IMR-90 (cell line): ENCODE data around the gene GUCY1A2. TPM values are rescaled to one million over a fixed set of nuclear protein-coding genes. Genes with fewer than 3 reads are reported as not detected.
A peak's percentile ranks its signal among the peaks of the same experiment; 100 is the strongest.

Experiments
- ATAC-seq: fragments of 200-7000 bp; cut with Tn5 transposase; 2 replicates; pipeline ENCODE4 v1.9.1; 2020; ENCODE audit warnings: low read depth, mild to moderate bottlenecking, moderate library complexity
- BruUV-seq: library from RNA; stranded (reverse); fragments of 400-500 nt; replicated peaks from 2 replicates; lab custom pipeline; 2021; lab: Mats Ljungman, UMichigan
- CTCF ChIA-PET: fragments of 300-600 bp; formaldehyde crosslinking; extraction: SDS; loops from one replicate; lab custom pipeline; 2021; ENCODE audit warnings: antibody characterized with exemption; lab: Yijun Ruan, JAX
- POLR2A ChIA-PET: fragments of 300-600 bp; sonication (Branson Sonifier 250); formaldehyde crosslinking; loops from one replicate; lab custom pipeline; 2022; ENCODE audit warnings: antibody characterized with exemption; ENCODE audit not compliant: unreplicated experiment; lab: Charles Lee
- DNase-seq: peaks from one replicate; pipeline ENCODE4 v3.0.0; 2013
- H2AFZ ChIP-seq: replicated peaks from 2 replicates; pipeline ENCODE3; 2013; ENCODE audit warnings: low read length, mild to moderate bottlenecking; ENCODE audit not compliant: poor library complexity
- H2AK5ac ChIP-seq: 2 replicates; pipeline ENCODE4 v1.6.1; 2013; ENCODE audit warnings: low read depth, low read length, inconsistent platforms
- H2AK9ac ChIP-seq: replicated peaks from 2 replicates; pipeline ENCODE3; 2013; ENCODE audit warnings: mild to moderate bottlenecking, low read depth, low read length, moderate library complexity; ENCODE audit not compliant: poor library complexity
- H2BK120ac ChIP-seq: 2 replicates; pipeline ENCODE4 v1.6.1; 2013; ENCODE audit warnings: low read depth, low read length, inconsistent platforms
- H2BK15ac ChIP-seq: 3 replicates; pipeline ENCODE4 v1.6.1; 2013; ENCODE audit warnings: low read depth, low read length, inconsistent platforms
- H2BK20ac ChIP-seq: 2 replicates; pipeline ENCODE4 v1.6.1; 2013; ENCODE audit warnings: low read depth, mild to moderate bottlenecking, inconsistent platforms, low read length, moderate library complexity
- H2BK5ac ChIP-seq: 2 replicates; pipeline ENCODE4 v1.6.1; 2013; ENCODE audit warnings: mild to moderate bottlenecking, low read depth, low read length, inconsistent platforms; ENCODE audit not compliant: poor library complexity, severe bottlenecking
- H3K14ac ChIP-seq: replicated peaks from 2 replicates; pipeline ENCODE4 v1.6.1; 2013; ENCODE audit warnings: low read depth, low read length, inconsistent platforms
- H3K18ac ChIP-seq: 2 replicates; pipeline ENCODE4 v1.6.1; 2013; ENCODE audit warnings: low read depth, low read length, control low read depth
- H3K23ac ChIP-seq: 2 replicates; pipeline ENCODE4 v1.6.1; 2013; ENCODE audit warnings: low read depth, low read length, inconsistent platforms
- H3K27ac ChIP-seq: 2 replicates; pipeline ENCODE4 v1.5.1; 2013; ENCODE audit warnings: mild to moderate bottlenecking, control low read depth, low read length; ENCODE audit not compliant: insufficient read depth
- H3K27me3 ChIP-seq: 2 replicates; pipeline ENCODE4 v1.6.1; 2013; ENCODE audit warnings: low read length; ENCODE audit not compliant: control insufficient read depth, insufficient read depth
- H3K36me3 ChIP-seq: 2 replicates; pipeline ENCODE4 v1.6.1; 2013; ENCODE audit warnings: low read length, mixed read lengths; ENCODE audit not compliant: control insufficient read depth, insufficient read depth
- H3K4ac ChIP-seq: 2 replicates; pipeline ENCODE4 v1.6.1; 2013; ENCODE audit warnings: low read depth, low read length, inconsistent platforms
- H3K4me1 ChIP-seq: 2 replicates; pipeline ENCODE4 v1.6.1; 2013; ENCODE audit warnings: low read length, mixed read lengths; ENCODE audit not compliant: control insufficient read depth, insufficient read depth
- H3K4me2 ChIP-seq: 2 replicates; pipeline ENCODE4 v1.6.1; 2013; ENCODE audit warnings: low read depth, mild to moderate bottlenecking, control low read depth, low read length, moderate library complexity
- H3K4me3 ChIP-seq: 2 replicates; pipeline ENCODE4 v1.5.1; 2013; ENCODE audit warnings: low read depth, mild to moderate bottlenecking, control low read depth, low read length, moderate library complexity; ENCODE audit not compliant: insufficient read depth
- H3K56ac ChIP-seq: 2 replicates; pipeline ENCODE4 v1.6.1; 2013; ENCODE audit warnings: low read length, inconsistent platforms; ENCODE audit not compliant: insufficient read depth; ENCODE audit errors: extremely low read depth
- H3K79me1 ChIP-seq, 2 experiments: 2 replicates each; pipeline ENCODE4 v1.6.1; 2013; ENCODE audit warnings: low read length in 2 of 2, inconsistent platforms in 1 of 2, low read depth in 1 of 2
- H3K9ac ChIP-seq: 2 replicates; pipeline ENCODE4 v1.6.1; 2013; ENCODE audit warnings: low read depth, low read length, control low read depth
- H3K9me1 ChIP-seq: 2 replicates; pipeline ENCODE4 v1.6.1; 2013; ENCODE audit warnings: low read length, inconsistent platforms; ENCODE audit not compliant: insufficient read depth
- H3K9me3 ChIP-seq: 2 replicates; pipeline ENCODE4 v1.6.1; 2013; ENCODE audit warnings: low read length; ENCODE audit not compliant: control insufficient read depth, insufficient read depth
- H4K20me1 ChIP-seq: 2 replicates; pipeline ENCODE4 v1.6.1; 2013; ENCODE audit warnings: low read length, inconsistent platforms; ENCODE audit not compliant: insufficient read depth
- H4K5ac ChIP-seq: 2 replicates; pipeline ENCODE4 v1.6.1; 2013; ENCODE audit warnings: mild to moderate bottlenecking, low read depth, low read length, control low read depth
- H4K8ac ChIP-seq, 2 experiments: 2 replicates each; pipeline ENCODE4 v1.6.1; 2013; ENCODE audit warnings: low read depth in 2 of 2, low read length in 2 of 2, control low read depth in 1 of 2, inconsistent platforms in 1 of 2
- H4K91ac ChIP-seq: 2 replicates; pipeline ENCODE4 v1.6.1; 2013; ENCODE audit warnings: low read depth, low read length, inconsistent platforms; ENCODE audit not compliant: insufficient read depth
- BHLHE40 ChIP-seq: fragments of 150-350 bp; IDR thresholded peaks from 2 replicates; pipeline ENCODE4 v1.6.1; 2016; ENCODE audit warnings: mild to moderate bottlenecking, low read depth, low read length
- CHD1 ChIP-seq: IDR thresholded peaks from 2 replicates; pipeline ENCODE4 v1.6.1; 2012; ENCODE audit warnings: low read depth, low read length, improper control_type of control experiment
- MAZ ChIP-seq: IDR thresholded peaks from 2 replicates; pipeline ENCODE4 v1.6.1; 2012; ENCODE audit warnings: low read depth, mild to moderate bottlenecking, low read length, improper control_type of control experiment, moderate library complexity, borderline replicate concordance
- MXI1 ChIP-seq: IDR thresholded peaks from 2 replicates; pipeline ENCODE4 v1.6.1; 2012; ENCODE audit warnings: low read depth, mild to moderate bottlenecking, low read length, moderate library complexity, borderline replicate concordance
- RAD21 ChIP-seq: IDR thresholded peaks from 2 replicates; pipeline ENCODE4 v1.6.1; 2012; ENCODE audit warnings: low read length, improper control_type of control experiment
- RCOR1 ChIP-seq: IDR thresholded peaks from 2 replicates; pipeline ENCODE4 v1.6.1; 2012; ENCODE audit warnings: mild to moderate bottlenecking, low read length, improper control_type of control experiment; ENCODE audit not compliant: insufficient replicate concordance
- RFX5 ChIP-seq: IDR thresholded peaks from 2 replicates; pipeline ENCODE4 v1.8.0; 2012; ENCODE audit warnings: low read depth, mild to moderate bottlenecking, low read length, moderate library complexity
- SMC3 ChIP-seq: fragments of 150-350 bp; IDR thresholded peaks from 2 replicates; pipeline ENCODE4 v1.6.1; 2016; ENCODE audit warnings: low read depth, mild to moderate bottlenecking, antibody characterized with exemption, low read length, moderate library complexity
- WGBS, 2 experiments: methylation state at CpG; one replicate each; pipeline versions ENCODE4 v1.1.5 to v1.1.7; 2013; ENCODE audit warnings: missing lambda C conversion rate in 2 of 2; ENCODE audit not compliant: insufficient read length in 1 of 2; ENCODE audit errors: extremely low coverage in 2 of 2; 5-methylcytosine and 5-hydroxymethylcytosine counted together
- dilution Hi-C: fragments of 300-500 bp; cut with HindIII; formaldehyde crosslinking; loops from one replicate; pipeline ENCODE4 v1.14.3; 2018; ENCODE audit warnings: low sequenced_read_pairs; ENCODE audit not compliant: unreplicated experiment
- in situ Hi-C: fragments of 300-500 bp; cut with MboI; formaldehyde crosslinking; loops from 3 replicates; pipeline ENCODE4 v1.14.3; 2019; ENCODE audit warnings: low sequenced_read_pairs, inconsistent platforms, mixed read lengths
- intact Hi-C: fragments of 100-400 bp; cut with micrococcal nuclease; formaldehyde crosslinking; loops from 2 replicates; pipeline ENCODE4 v1.10.0; 2022
- polyA plus RNA-seq, 3 experiments: library from polyadenylated mRNA; depleted of rRNA; stranded (reverse); fragments of >200 nt; gene quantifications; 2 replicates each; pipeline ENCODE4 v1.2.3, GENCODE V29; 2012; ENCODE audit warnings: low replicate concordance in 1 of 3
- total RNA-seq: library from RNA; depleted of rRNA; stranded (reverse); fragments of >200 nt; gene quantifications from 2 replicates; pipeline ENCODE4 v1.2.3, GENCODE V29; 2012
- TF ChIP-seq, protein P1 (sequence below): fragments of 150-350 bp; IDR thresholded peaks from 2 replicates; pipeline ENCODE4 v1.6.1; 2016; ENCODE audit warnings: low read depth, mild to moderate bottlenecking, low read length, moderate library complexity, borderline replicate concordance

Gene GUCY1A2
- total and polyA plus RNA-seq, 2 of the 4 experiments (the other 2 are of a cell fraction) = under 0.01 to 0.03 TPM

DNA sequence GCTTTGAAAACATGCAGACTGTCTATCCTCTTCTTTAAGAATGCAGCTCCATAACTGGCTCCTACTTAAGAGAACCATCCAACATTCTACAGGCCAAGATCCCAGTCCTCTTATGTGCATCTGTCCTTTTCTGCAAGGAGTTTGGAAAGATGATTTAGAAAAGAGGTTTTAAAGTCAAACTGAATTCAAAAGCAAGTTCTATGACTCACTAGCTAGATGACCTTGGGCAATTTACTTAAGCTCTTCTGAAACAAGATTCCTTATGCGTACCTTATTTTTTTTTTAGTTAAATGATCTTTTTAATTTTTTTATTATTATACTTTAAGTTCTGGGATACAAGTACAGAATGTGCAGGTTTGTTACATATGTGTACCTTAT, 29.2 kb downstream of the GUCY1A2 start:
- H2BK20ac ChIP-seq = no peak overlapping the region
- H3K9me3 ChIP-seq = no peaks in the 10 kb centered on the region
- no peak overlapping the region for H3K4me2 ChIP-seq
- no peak overlapping the region for H4K5ac ChIP-seq
- H3K27me3 ChIP-seq = no peaks in the 10 kb centered on the region
- H3K14ac ChIP-seq = no peak overlapping the region
- H3K23ac ChIP-seq = no peak overlapping the region
- H3K18ac ChIP-seq = no peak overlapping the region
- no peaks in the 10 kb centered on the region for H3K9me1 ChIP-seq
- DNase-seq = peak; percentile 3
- no peak overlapping the region for H3K27ac ChIP-seq
- H3K9ac ChIP-seq = no peak overlapping the region
- H2AFZ ChIP-seq = no peak overlapping the region
- H2BK5ac ChIP-seq = no peak overlapping the region
- H4K20me1 ChIP-seq = no peaks in the 10 kb centered on the region
- WGBS, 2 experiments = no CpG with 5 or more reads among the region's 1 CpG
- POLR2A ChIA-PET = no interaction called here
- TF ChIP-seq RCOR1 = no peak
- no peak for TF ChIP-seq MXI1
- TF ChIP-seq, protein P1, sequence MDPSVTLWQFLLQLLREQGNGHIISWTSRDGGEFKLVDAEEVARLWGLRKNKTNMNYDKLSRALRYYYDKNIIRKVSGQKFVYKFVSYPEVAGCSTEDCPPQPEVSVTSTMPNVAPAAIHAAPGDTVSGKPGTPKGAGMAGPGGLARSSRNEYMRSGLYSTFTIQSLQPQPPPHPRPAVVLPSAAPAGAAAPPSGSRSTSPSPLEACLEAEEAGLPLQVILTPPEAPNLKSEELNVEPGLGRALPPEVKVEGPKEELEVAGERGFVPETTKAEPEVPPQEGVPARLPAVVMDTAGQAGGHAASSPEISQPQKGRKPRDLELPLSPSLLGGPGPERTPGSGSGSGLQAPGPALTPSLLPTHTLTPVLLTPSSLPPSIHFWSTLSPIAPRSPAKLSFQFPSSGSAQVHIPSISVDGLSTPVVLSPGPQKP = no peak
- no peak for TF ChIP-seq MAZ
- TF ChIP-seq RFX5 = no peak
- no peak for TF ChIP-seq SMC3
- no peak for TF ChIP-seq CHD1
- TF ChIP-seq BHLHE40 = no peak
- no peak for TF ChIP-seq RAD21
- no peak overlapping the region for H2BK120ac ChIP-seq
- ATAC-seq = no peak
- H3K4me1 ChIP-seq = no peaks in the 10 kb centered on the region
- no TSS peak for BruUV-seq
- no peak overlapping the region for H2AK5ac ChIP-seq
- in situ Hi-C loops = no loop called here
- H4K91ac ChIP-seq = no peak overlapping the region
- H4K8ac ChIP-seq = no peak overlapping the region
- H2AK9ac ChIP-seq = no peak overlapping the region
- H3K36me3 ChIP-seq = no peaks in the 10 kb centered on the region
- intact Hi-C loops = no loop called here
- CTCF ChIA-PET = no interaction called here
- H2BK15ac ChIP-seq = no peak overlapping the region
- dilution Hi-C loops = no loop called here
- H3K4ac ChIP-seq = no peak overlapping the region
- no peak overlapping the region for H3K4me3 ChIP-seq
- H3K56ac ChIP-seq = no peak overlapping the region
- no peaks in the 10 kb centered on the region for H3K79me1 ChIP-seq
